ENCODE measurements around the gene DCPS. TPM values are rescaled to one million over a fixed set of nuclear protein-coding genes. Genes with fewer than 3 reads are reported as not detected.
A peak's percentile ranks its signal among the peaks of the same experiment; 100 is the strongest.

The DCPS gene
- polyA plus RNA-seq, 6 donors from 2014 or later: 28.4 to 49.1 (median 39.5) TPM

- ATAC-seq (ENCODE audit: low read depth in 2 of 2) (no peak), DNase-seq (no peak)
- H3K9me3 Mint-ChIP-seq: no peaks in the 10 kb centered on the region
- H3K4me1 Mint-ChIP-seq: peaks cover 33 to 51% (median 39%) of the 10 kb centered on the region in 3 donors
- H3K27me3 Mint-ChIP-seq: no peaks in the 10 kb centered on the region
- peak overlapping the region in 1 of 8 donors; percentile 19 for H3K4me3 Mint-ChIP-seq
- peaks cover 18 to 25% of the 10 kb centered on the region in 2 donors for H3K36me3 Mint-ChIP-seq
- no peak overlapping the region for H3K27ac Mint-ChIP-seq
Observed at GRCh38 chr11:126319374-126319740, 15.5 kb downstream of the DCPS start.

GRCh38 chr11:126322996-126323395 lies 19.1 kb downstream of the DCPS start:
- ATAC-seq (ENCODE audit: low read depth in 2 of 2): no peak
- Mint-ChIP-seq H3K27me3 (no peaks in the 10 kb centered on the region), H3K4me3 (no peak overlapping the region), H3K27ac (no peak overlapping the region), H3K36me3 (peaks cover 8 to 19% of the 10 kb centered on the region in 2 donors), H3K9me3 (no peaks in the 10 kb centered on the region), H3K4me1 (peaks cover 17 to 48% (median 39%) of the 10 kb centered on the region in 3 donors)
- DNase-seq: no peak

- H3K9me3 Mint-ChIP-seq: no peaks in the 10 kb centered on the region
- no peak overlapping the region for H3K4me3 Mint-ChIP-seq
- DNase-seq (no peak), ATAC-seq (ENCODE audit: low read depth in 2 of 2) (no peak)
- peak overlapping the region in 1 of 6 donors; percentile 42 for H3K27ac Mint-ChIP-seq
- H3K4me1 Mint-ChIP-seq: peaks cover 3 to 19% (median 17%) of the 10 kb centered on the region in 3 donors
- no peaks in the 10 kb centered on the region for H3K27me3 Mint-ChIP-seq
- H3K36me3 Mint-ChIP-seq: peaks cover 2 to 16% of the 10 kb centered on the region in 2 donors
Observed at GRCh38 chr11:126327281-126328000, 23.6 kb downstream of the DCPS start.

- Mint-ChIP-seq H3K27me3 (no peaks in the 10 kb centered on the region), H3K27ac (no peak overlapping the region), H3K4me1 (peaks cover 3 to 19% (median 17%) of the 10 kb centered on the region in 3 donors), H3K4me3 (no peak overlapping the region), H3K9me3 (no peaks in the 10 kb centered on the region), H3K36me3 (peaks cover 7 to 22% of the 10 kb centered on the region in 2 donors)
- ATAC-seq (ENCODE audit: low read depth in 2 of 2) (no peak), DNase-seq (no peak)
Observed at GRCh38 chr11:126328001-126328390, 24.1 kb downstream of the DCPS start.

GRCh38 chr11:126328444-126328843 lies 24.6 kb downstream of the DCPS start:
- Mint-ChIP-seq H3K4me3 (no peak overlapping the region), H3K36me3 (peaks cover 7 to 27% of the 10 kb centered on the region in 2 donors), H3K4me1 (peaks cover 3 to 19% (median 17%) of the 10 kb centered on the region in 3 donors), H3K27ac (no peak overlapping the region), H3K9me3 (no peaks in the 10 kb centered on the region), H3K27me3 (no peaks in the 10 kb centered on the region)
- no peak for DNase-seq
- ATAC-seq (ENCODE audit: low read depth in 2 of 2): no peak

- DNase-seq: no peak
Observed at GRCh38 chr11:126328938-126329643, 25.2 kb downstream of the DCPS start.

GRCh38 chr11:126329644-126330211 lies 25.9 kb downstream of the DCPS start:
- Mint-ChIP-seq H3K9me3 (no peaks in the 10 kb centered on the region), H3K36me3 (peaks cover 13 to 36% of the 10 kb centered on the region in 2 donors), H3K4me1 (peaks cover 3 to 21% (median 17%) of the 10 kb centered on the region in 3 donors), H3K4me3 (no peak overlapping the region), H3K27ac (peak overlapping the region in 1 of 6 donors; percentile 69), H3K27me3 (no peaks in the 10 kb centered on the region)
- DNase-seq (no peak), ATAC-seq (ENCODE audit: low read depth in 2 of 2) (no peak)

More at GRCh38 chr11:126328938-126329643, 25.2 kb downstream of the DCPS start:
- Mint-ChIP-seq H3K4me1 (peaks cover 3 to 19% (median 17%) of the 10 kb centered on the region in 3 donors), H3K27me3 (no peaks in the 10 kb centered on the region), H3K36me3 (peaks cover 13 to 33% of the 10 kb centered on the region in 2 donors), H3K27ac (no peak overlapping the region), H3K4me3 (no peak overlapping the region), H3K9me3 (no peaks in the 10 kb centered on the region)
- no peak for ATAC-seq (ENCODE audit: low read depth in 2 of 2)

- Mint-ChIP-seq H3K27me3 (no peaks in the 10 kb centered on the region), H3K4me3 (no peak overlapping the region), H3K36me3 (peaks cover 16 to 47% of the 10 kb centered on the region in 2 donors), H3K4me1 (peaks cover 5 to 24% (median 17%) of the 10 kb centered on the region in 3 donors), H3K27ac (no peak overlapping the region), H3K9me3 (no peaks in the 10 kb centered on the region)
- no peak for DNase-seq
- no peak for ATAC-seq (ENCODE audit: low read depth in 2 of 2)
Observed at GRCh38 chr11:126331286-126331685, 27.4 kb downstream of the DCPS start.

GRCh38 chr11:126332221-126332711 lies 28.4 kb downstream of the DCPS start:
- DNase-seq (no peak), ATAC-seq (ENCODE audit: low read depth in 2 of 2) (no peak)
- H3K9me3 Mint-ChIP-seq: no peaks in the 10 kb centered on the region
- no peak overlapping the region for H3K4me3 Mint-ChIP-seq
- H3K27ac Mint-ChIP-seq: no peak overlapping the region
- peaks cover 6 to 24% (median 16%) of the 10 kb centered on the region in 3 donors for H3K4me1 Mint-ChIP-seq
- H3K27me3 Mint-ChIP-seq: no peaks in the 10 kb centered on the region
- peaks cover 17 to 49% of the 10 kb centered on the region in 2 donors for H3K36me3 Mint-ChIP-seq

- Mint-ChIP-seq H3K27me3 (no peaks in the 10 kb centered on the region), H3K4me1 (peaks cover 6 to 15% (median 9%) of the 10 kb centered on the region in 3 donors), H3K27ac (peak overlapping the region in 1 of 6 donors; percentile 5), H3K9me3 (no peaks in the 10 kb centered on the region), H3K4me3 (no peak overlapping the region), H3K36me3 (peaks cover 17 to 41% of the 10 kb centered on the region in 2 donors)
- ATAC-seq (ENCODE audit: low read depth in 2 of 2): no peak
- DNase-seq: no peak
Observed at GRCh38 chr11:126333142-126333541, 29.3 kb downstream of the DCPS start.

- no peak for DNase-seq
- Mint-ChIP-seq H3K9me3 (no peaks in the 10 kb centered on the region), H3K36me3 (peaks cover 23 to 56% of the 10 kb centered on the region in 2 donors), H3K27me3 (no peaks in the 10 kb centered on the region), H3K4me1 (peaks cover 6 to 12% (median 9%) of the 10 kb centered on the region in 3 donors), H3K27ac (peak overlapping the region in 1 of 6 donors; percentile 89), H3K4me3 (no peak overlapping the region)
- no peak for ATAC-seq (ENCODE audit: low read depth in 2 of 2)
Observed at GRCh38 chr11:126334659-126335462, 31.0 kb downstream of the DCPS start.

GRCh38 chr11:126335463-126335760 lies 31.6 kb downstream of the DCPS start:
- peaks cover 6 to 12% (median 9%) of the 10 kb centered on the region in 3 donors for H3K4me1 Mint-ChIP-seq
- DNase-seq: no peak
- H3K27ac Mint-ChIP-seq: peak overlapping the region in 1 of 6 donors; percentile 78
- no peaks in the 10 kb centered on the region for H3K9me3 Mint-ChIP-seq
- H3K4me3 Mint-ChIP-seq: no peak overlapping the region
- peaks cover 23 to 58% of the 10 kb centered on the region in 2 donors for H3K36me3 Mint-ChIP-seq
- H3K27me3 Mint-ChIP-seq: no peaks in the 10 kb centered on the region
- no peak for ATAC-seq (ENCODE audit: low read depth in 2 of 2)

GRCh38 chr11:126336138-126336541 lies 32.3 kb downstream of the DCPS start:
- no peaks in the 10 kb centered on the region for H3K9me3 Mint-ChIP-seq
- no peak for ATAC-seq (ENCODE audit: low read depth in 2 of 2)
- H3K27ac Mint-ChIP-seq: peak overlapping the region in 3 of 6 donors; percentile 26 to 89 (median 74)
- no peak for DNase-seq
- H3K4me3 Mint-ChIP-seq: no peak overlapping the region
- no peaks in the 10 kb centered on the region for H3K27me3 Mint-ChIP-seq
- H3K4me1 Mint-ChIP-seq: peaks cover 6 to 12% (median 9%) of the 10 kb centered on the region in 3 donors
- H3K36me3 Mint-ChIP-seq: peaks cover 29 to 64% of the 10 kb centered on the region in 2 donors
